Progenitor cell of endocrine pancreas (in vitro differentiated cells): ENCODE measurements around the gene SPAG16. TPM values are rescaled to one million over a fixed set of nuclear protein-coding genes. Genes with fewer than 3 reads are reported as not detected.

ENCODE experiments used
- DNase-seq: peaks from one replicate; pipeline ENCODE4 v3.0.0; 2021; ENCODE audit warnings: low spot score; ENCODE audit not compliant: unreplicated experiment
- H3K27ac Mint-ChIP-seq: 2 replicates; pipeline ENCODE4 v1.8.0; 2021; ENCODE audit warnings: mild to moderate bottlenecking, moderate library complexity, mixed read lengths
- H3K27me3 Mint-ChIP-seq: 2 replicates; pipeline ENCODE4 v1.8.0; 2021; ENCODE audit warnings: mixed read lengths
- H3K36me3 Mint-ChIP-seq: 2 replicates; pipeline ENCODE4 v1.8.0; 2022; ENCODE audit warnings: mixed read lengths; ENCODE audit not compliant: insufficient read depth
- H3K4me1 Mint-ChIP-seq: 2 replicates; pipeline ENCODE4 v1.8.0; 2021; ENCODE audit warnings: low read depth, mixed read lengths
- H3K4me3 Mint-ChIP-seq: 2 replicates; pipeline ENCODE4 v1.8.0; 2021; ENCODE audit warnings: low read depth, mild to moderate bottlenecking, moderate library complexity, mixed read lengths
- H3K9me3 Mint-ChIP-seq: 2 replicates; pipeline ENCODE4 v1.8.0; 2021; ENCODE audit warnings: low read depth, mixed read lengths
- CTCF ChIP-seq: fragments of 200-600 bp; sonication (generic); IDR thresholded peaks from one replicate; pipeline ENCODE4 v1.5.0; 2021; ENCODE audit warnings: antibody characterized with exemption, mild to moderate bottlenecking; ENCODE audit not compliant: unreplicated experiment
- total RNA-seq: library from RNA; stranded (reverse); gene quantifications from 2 replicates; pipeline ENCODE4 v1.2.1, GENCODE V29; 2021

SPAG16 gene
- total RNA-seq, 1 donor from 2014 or later, result 52.8 TPM

- no peak for TF ChIP-seq CTCF
Observed at GRCh38 chr2:214169736-214170135, 885.5 kb downstream of the SPAG16 start.

GRCh38 chr2:214174563-214174962 lies 890.3 kb downstream of the SPAG16 start:
- TF ChIP-seq CTCF, result no peak
- Mint-ChIP-seq H3K27me3 (no peaks in the 10 kb centered on the region), H3K36me3 (no peaks in the 10 kb centered on the region), H3K27ac (no peak overlapping the region), H3K4me3 (no peak overlapping the region), H3K4me1 (peaks cover under 1% of the 10 kb centered on the region), H3K9me3 (no peaks in the 10 kb centered on the region)
- DNase-seq, result no peak

More at GRCh38 chr2:214169736-214170135, 885.5 kb downstream of the SPAG16 start:
- Mint-ChIP-seq H3K4me3 (no peak overlapping the region), H3K27ac (no peak overlapping the region), H3K27me3 (no peaks in the 10 kb centered on the region), H3K36me3 (no peaks in the 10 kb centered on the region), H3K4me1 (peaks cover 7% of the 10 kb centered on the region), H3K9me3 (no peaks in the 10 kb centered on the region)
- DNase-seq, result no peak

- no peak for TF ChIP-seq CTCF
- Mint-ChIP-seq H3K4me1 (peaks cover 1% of the 10 kb centered on the region), H3K27me3 (no peaks in the 10 kb centered on the region), H3K36me3 (no peaks in the 10 kb centered on the region), H3K4me3 (no peak overlapping the region), H3K9me3 (no peaks in the 10 kb centered on the region), H3K27ac (no peak overlapping the region)
- no peak for DNase-seq
Observed at GRCh38 chr2:214180071-214180470, 895.8 kb downstream of the SPAG16 start.

GRCh38 chr2:214180686-214181085 lies 896.4 kb downstream of the SPAG16 start:
- no peaks in the 10 kb centered on the region for H3K36me3 Mint-ChIP-seq
- no peak overlapping the region for H3K4me3 Mint-ChIP-seq
- no peak overlapping the region for H3K27ac Mint-ChIP-seq
- H3K4me1 Mint-ChIP-seq, result peaks cover 1% of the 10 kb centered on the region
- no peaks in the 10 kb centered on the region for H3K9me3 Mint-ChIP-seq
- TF ChIP-seq CTCF, result no peak
- DNase-seq, result no peak
- H3K27me3 Mint-ChIP-seq, result no peaks in the 10 kb centered on the region

GRCh38 chr2:214184461-214184860 lies 900.2 kb downstream of the SPAG16 start:
- no peaks in the 10 kb centered on the region for H3K9me3 Mint-ChIP-seq
- no peak overlapping the region for H3K27ac Mint-ChIP-seq
- no peak overlapping the region for H3K4me3 Mint-ChIP-seq
- TF ChIP-seq CTCF, result no peak
- H3K36me3 Mint-ChIP-seq, result no peaks in the 10 kb centered on the region
- H3K4me1 Mint-ChIP-seq, result peaks cover 1% of the 10 kb centered on the region
- DNase-seq, result no peak
- no peaks in the 10 kb centered on the region for H3K27me3 Mint-ChIP-seq
